GM12892 (cell line): Measurements from ENCODE around the gene PXDC1.

ENCODE experiments used
- POLR2A ChIP-seq: IDR thresholded peaks from 2 replicates; pipeline ENCODE4 v1.6.1; 2011; ENCODE audit warnings: low read depth, low read length, control low read depth
- POLR2AphosphoS5 ChIP-seq: IDR thresholded peaks from 2 replicates; pipeline ENCODE4 v1.6.1; 2011; ENCODE audit warnings: low read depth, low read length, control low read depth

- TF ChIP-seq POLR2A (no peak), POLR2AphosphoS5 (no peak)
Measured at GRCh38 chr6:3733321-3733925, 18.1 kb downstream of the PXDC1 start.
